GM19438 (cell line): ENCODE results near the gene SMC5.

ENCODE experiments used
- ATAC-seq: cut with Tn5 transposase; IDR thresholded peaks from one replicate; pipeline ENCODE4 v1.9.1; 2021; ENCODE audit warnings: low read depth; ENCODE audit not compliant: unreplicated experiment

Gene SMC5

DNA sequence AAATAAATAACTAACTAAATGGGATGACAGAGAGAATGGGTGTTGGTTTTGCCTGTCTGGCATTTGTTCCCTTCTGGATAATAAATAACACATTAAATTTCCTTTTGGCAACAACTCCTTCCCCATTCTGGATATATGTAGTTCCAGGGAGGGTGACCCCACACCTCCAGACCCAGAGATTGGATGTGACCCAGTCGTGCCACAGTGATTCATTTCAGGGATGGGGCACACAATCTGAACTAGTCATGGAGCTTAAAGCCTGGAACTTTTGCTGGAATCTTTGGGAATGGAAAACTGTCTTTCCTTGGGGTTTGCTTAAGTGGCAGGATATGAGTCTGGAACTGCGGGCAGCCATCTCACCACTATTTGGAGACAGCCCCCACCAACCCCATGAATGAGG is 144.4 kb downstream of the SMC5 start:
- no peak for ATAC-seq

DNA sequence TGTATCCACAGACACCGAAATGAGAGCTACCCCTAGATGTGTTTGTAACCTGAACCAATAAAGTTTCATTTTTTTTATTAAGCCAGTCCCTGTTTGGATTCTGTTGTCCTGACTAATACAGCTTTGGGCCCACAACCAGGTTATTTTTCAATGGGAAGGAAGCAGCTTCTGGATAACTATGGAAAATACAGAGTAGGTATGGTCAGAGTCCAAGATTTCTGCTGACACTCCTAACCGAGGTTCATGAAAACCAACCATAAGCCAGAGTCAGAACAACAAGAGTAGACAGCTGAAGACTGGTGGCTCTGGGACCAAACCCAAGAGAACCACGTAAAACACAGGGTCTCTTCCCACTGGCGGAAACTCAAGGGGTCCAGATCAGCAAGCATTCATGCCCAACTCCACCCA is 144.8 kb downstream of the SMC5 start:
- no peak for ATAC-seq

DNA sequence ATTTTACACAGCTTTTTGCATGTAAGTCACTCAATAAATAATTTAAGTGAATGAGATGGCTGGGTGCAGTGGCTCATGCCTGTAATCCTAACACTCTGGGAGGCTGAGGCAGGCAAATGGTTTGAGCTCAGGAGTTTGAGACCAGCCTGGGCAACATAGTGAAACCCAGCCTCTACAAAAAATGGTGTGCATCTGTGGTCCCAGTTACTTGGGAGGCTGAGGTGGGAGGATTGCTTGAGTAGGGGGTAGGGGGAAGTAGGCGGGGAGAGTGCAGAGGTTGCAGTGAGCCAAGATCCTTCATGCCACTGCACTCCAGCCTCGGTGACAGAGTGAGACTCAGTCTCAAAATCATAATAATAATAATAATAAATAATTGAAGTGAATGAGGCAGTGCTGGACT is 145.5 kb downstream of the SMC5 start:
- ATAC-seq, result no peak
